ENCODE data around the gene GTF2IRD1.
"Not testable (repeated sequence)": the region's sequence is repeated elsewhere in the genome, so short reads cannot be mapped to it uniquely, and the experiment has no call there.

Gene GTF2IRD1

DNA sequence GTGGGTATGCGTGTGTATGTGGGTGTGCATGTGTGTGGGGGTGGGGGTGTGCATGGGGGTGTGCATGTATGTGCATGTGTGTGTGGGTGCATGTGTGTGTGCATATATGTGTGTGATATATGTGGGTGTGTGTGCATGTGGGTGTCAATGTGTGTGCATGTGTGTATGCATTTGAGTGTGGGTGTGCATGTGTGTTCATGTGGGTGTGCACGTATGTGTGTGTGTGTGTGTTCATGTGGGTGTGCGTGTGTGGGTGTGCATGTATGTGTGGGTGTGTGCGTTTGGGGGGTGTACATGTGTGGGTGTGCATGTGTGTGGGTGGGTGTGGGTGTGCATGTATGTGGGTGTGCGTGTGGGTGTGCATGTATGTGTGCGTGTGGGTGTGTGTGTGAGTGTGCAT, 42.6 kb downstream of the GTF2IRD1 start:
- no peak for TF ChIP-seq POLR2A (IDR thresholded peaks at IDR 0.05; ENCODE audit: extremely low read depth, insufficient read length)
- TF ChIP-seq MYC (IDR thresholded peaks at IDR 0.05; ENCODE audit: low read depth, low read length), result no peak
- TF ChIP-seq, protein P1, sequence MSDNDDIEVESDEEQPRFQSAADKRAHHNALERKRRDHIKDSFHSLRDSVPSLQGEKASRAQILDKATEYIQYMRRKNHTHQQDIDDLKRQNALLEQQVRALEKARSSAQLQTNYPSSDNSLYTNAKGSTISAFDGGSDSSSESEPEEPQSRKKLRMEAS (IDR thresholded peaks at IDR 0.05; ENCODE audit: low read depth, low read length), result no peak
- TF ChIP-seq, protein P2, sequence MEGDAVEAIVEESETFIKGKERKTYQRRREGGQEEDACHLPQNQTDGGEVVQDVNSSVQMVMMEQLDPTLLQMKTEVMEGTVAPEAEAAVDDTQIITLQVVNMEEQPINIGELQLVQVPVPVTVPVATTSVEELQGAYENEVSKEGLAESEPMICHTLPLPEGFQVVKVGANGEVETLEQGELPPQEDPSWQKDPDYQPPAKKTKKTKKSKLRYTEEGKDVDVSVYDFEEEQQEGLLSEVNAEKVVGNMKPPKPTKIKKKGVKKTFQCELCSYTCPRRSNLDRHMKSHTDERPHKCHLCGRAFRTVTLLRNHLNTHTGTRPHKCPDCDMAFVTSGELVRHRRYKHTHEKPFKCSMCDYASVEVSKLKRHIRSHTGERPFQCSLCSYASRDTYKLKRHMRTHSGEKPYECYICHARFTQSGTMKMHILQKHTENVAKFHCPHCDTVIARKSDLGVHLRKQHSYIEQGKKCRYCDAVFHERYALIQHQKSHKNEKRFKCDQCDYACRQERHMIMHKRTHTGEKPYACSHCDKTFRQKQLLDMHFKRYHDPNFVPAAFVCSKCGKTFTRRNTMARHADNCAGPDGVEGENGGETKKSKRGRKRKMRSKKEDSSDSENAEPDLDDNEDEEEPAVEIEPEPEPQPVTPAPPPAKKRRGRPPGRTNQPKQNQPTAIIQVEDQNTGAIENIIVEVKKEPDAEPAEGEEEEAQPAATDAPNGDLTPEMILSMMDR (IDR thresholded peaks at IDR 0.05; ENCODE audit: low read depth, low read length), result no peak
- DNase-seq (ENCODE audit: low read depth), result no peak
- no peak overlapping the region for H3K4me3 ChIP-seq (ENCODE audit: low read depth, low read length)

DNA sequence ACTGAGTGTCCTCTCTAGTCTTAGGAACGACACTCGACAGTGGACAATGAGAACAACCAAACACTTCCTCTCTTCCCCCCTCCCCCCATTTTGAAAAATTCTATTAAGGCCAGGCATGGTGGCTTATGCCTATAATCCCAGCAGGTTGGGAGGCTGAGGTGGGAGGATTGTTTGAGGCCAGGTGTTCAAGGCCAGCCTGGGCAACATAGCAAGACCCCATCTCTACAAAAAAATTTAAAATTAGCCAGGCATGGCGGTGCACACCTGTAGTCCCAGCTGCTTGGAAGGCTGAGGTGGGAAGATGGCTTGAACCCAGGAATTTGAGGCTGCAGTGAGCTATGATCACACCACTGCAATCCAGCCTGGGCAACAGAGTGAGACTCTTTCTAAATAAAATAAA, 43.1 kb downstream of the GTF2IRD1 start:
- H3K4me3 ChIP-seq (ENCODE audit: low read depth, low read length); DNase-seq (ENCODE audit: low read depth): not testable (repeated sequence)

DNA sequence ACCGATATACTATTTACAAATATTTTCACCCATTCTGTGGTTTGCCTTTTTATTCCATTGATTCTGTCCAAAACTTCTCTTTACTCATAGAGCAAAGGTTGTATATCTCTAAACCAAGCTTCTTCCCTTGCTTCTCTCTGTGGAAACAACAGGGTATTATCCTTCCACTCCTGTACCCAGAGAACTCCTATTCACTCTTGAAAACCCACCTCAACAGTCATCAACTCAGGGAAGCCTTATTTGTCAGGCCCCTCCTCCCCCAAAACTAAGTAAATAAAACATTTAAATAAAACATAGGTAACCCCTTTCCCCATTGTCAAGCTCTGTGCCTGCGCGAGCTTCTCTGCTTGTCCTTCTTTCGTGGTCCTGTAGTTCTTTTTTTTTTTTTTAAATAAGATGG, 44.6 kb downstream of the GTF2IRD1 start:
- H3K4me3 ChIP-seq (ENCODE audit: low read depth, low read length), result no peak overlapping the region
- DNase-seq (ENCODE audit: low read depth), result no peak
- no peak for TF ChIP-seq POLR2A (IDR thresholded peaks at IDR 0.05; ENCODE audit: extremely low read depth, insufficient read length)
- TF ChIP-seq MYC (IDR thresholded peaks at IDR 0.05; ENCODE audit: low read depth, low read length), result no peak
- TF ChIP-seq, protein P1 (IDR thresholded peaks at IDR 0.05; ENCODE audit: low read depth, low read length), result no peak
- TF ChIP-seq, protein P2 (IDR thresholded peaks at IDR 0.05; ENCODE audit: low read depth, low read length), result no peak

DNA sequence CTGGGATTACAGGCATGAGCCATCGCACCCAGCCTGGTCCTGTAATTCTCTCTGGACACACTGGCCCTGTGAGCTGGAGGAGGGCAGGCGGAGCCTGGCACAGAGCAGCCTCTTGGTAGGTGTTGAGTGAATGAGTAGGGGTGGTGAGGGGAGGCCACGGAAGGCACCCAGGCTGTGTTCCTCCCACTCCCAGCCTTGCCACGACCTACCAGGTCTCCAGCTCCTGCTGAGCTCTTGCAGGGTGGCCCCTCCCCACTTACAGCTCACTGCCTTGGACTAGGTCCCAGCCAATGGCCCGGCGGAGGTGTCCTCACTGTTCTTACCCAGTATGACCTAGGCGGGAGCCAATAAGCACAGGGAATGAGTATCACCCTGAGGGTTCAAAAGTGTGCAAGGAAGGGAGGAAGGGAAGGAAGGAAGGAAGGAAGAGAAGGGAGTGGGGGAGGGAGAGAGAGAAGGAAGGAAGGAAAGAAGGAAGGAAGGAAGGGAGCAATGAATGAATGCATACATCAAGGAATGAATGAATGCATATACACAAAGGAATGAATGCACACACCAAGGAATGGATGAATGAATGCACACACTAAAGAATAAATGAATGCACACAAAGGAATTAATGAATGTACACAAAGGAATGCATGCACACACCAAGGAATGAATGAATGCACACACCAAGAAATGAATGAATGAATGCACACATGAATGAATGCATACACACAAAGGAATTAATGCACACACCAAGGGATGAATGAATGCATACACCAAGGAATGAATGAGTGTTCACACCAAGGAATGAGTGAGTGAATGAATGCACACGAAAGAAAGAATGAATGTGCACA, 45.5 kb downstream of the GTF2IRD1 start:
- no peak overlapping the region for H3K4me3 ChIP-seq (ENCODE audit: low read depth, low read length)
- no peak for TF ChIP-seq POLR2A (IDR thresholded peaks at IDR 0.05; ENCODE audit: extremely low read depth, insufficient read length)
- TF ChIP-seq, protein P1 (IDR thresholded peaks at IDR 0.05; ENCODE audit: low read depth, low read length), result no peak
- TF ChIP-seq, protein P2 (IDR thresholded peaks at IDR 0.05; ENCODE audit: low read depth, low read length), result no peak
- TF ChIP-seq MYC (IDR thresholded peaks at IDR 0.05; ENCODE audit: low read depth, low read length), result no peak
- peak; percentile 49 for DNase-seq (ENCODE audit: low read depth)

DNA sequence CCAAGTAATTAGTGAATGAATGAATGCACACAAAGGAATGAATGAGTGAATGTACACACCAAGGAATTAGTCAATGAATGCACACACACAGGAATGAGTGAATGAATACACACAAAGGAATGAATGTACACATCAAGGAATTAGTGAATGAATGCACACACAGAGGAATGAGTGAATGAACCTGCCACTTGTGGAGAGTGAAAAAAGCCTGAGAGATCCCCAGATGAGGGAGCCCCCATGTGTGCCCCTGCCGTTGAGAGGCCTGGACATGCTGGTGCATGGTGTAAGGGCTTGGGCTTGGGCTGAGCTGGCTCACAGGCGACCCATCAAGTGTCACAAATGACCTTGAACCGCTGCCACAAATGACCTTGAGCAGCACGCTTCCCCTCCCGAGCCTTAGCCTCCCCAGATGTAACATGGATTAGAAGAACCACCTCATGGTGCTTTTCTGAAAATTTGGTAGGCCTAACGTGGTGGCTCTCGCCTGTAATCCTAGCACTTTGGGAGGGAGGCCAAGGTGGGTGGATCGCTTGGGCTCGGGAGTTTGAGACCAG, 46.2 kb downstream of the GTF2IRD1 start:
- DNase-seq (ENCODE audit: low read depth), result peak; percentile 28
- TF ChIP-seq, protein P1 (IDR thresholded peaks at IDR 0.05; ENCODE audit: low read depth, low read length), result no peak
- TF ChIP-seq POLR2A (IDR thresholded peaks at IDR 0.05; ENCODE audit: extremely low read depth, insufficient read length), result no peak
- TF ChIP-seq, protein P2 (IDR thresholded peaks at IDR 0.05; ENCODE audit: low read depth, low read length), result no peak
- no peak for TF ChIP-seq MYC (IDR thresholded peaks at IDR 0.05; ENCODE audit: low read depth, low read length)
- H3K4me3 ChIP-seq (ENCODE audit: low read depth, low read length), result no peak overlapping the region

DNA sequence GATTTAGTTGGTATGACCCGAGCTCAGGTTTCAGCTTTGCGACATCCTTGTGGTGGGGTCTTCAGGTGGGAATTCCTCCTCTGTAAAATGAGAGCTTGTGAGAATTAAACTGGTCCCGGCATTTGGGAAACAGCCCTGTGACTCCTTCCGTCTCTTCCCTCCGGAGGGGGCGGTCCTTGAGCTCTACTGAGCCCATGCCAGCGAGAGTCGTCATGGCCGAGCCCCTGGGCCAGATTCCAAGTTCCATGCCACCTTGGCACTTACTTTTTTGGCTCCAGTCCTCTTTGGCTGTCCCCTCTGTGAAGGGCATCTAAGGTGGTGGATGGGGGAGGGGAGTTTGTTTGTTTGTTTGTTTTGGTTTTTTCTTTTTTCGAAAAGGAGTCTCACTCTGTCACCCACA, 47.6 kb downstream of the GTF2IRD1 start:
- TF ChIP-seq, protein P2 (IDR thresholded peaks at IDR 0.05; ENCODE audit: low read depth, low read length), result no peak
- TF ChIP-seq POLR2A (IDR thresholded peaks at IDR 0.05; ENCODE audit: extremely low read depth, insufficient read length) (no peak), MYC (IDR thresholded peaks at IDR 0.05; ENCODE audit: low read depth, low read length) (no peak)
- TF ChIP-seq, protein P1 (IDR thresholded peaks at IDR 0.05; ENCODE audit: low read depth, low read length), result no peak
- DNase-seq (ENCODE audit: low read depth), result no peak

More for the DNA sequence above, 47.6 kb downstream of the GTF2IRD1 start:
- H3K4me3 ChIP-seq (ENCODE audit: low read depth, low read length), result no peak overlapping the region

Measured in NB4 (cell line).